B cell (primary cell): Measurements from ENCODE around the gene GPR137B. TPM values are rescaled to one million over a fixed set of nuclear protein-coding genes. Genes with fewer than 3 reads are reported as not detected.

ENCODE experiments used
- ATAC-seq: fragments of 200-7000 bp; cut with Tn5 transposase; one replicate; pipeline ENCODE4 v1.10.0; 2021; ENCODE audit warnings: low read depth, mild to moderate bottlenecking, moderate number of reproducible peaks, moderate library complexity
- CTCF ChIA-PET: fragments of 350-600 bp; sonication (Branson Sonifier 250); formaldehyde crosslinking; loops from one replicate; lab custom pipeline; 2021; ENCODE audit warnings: antibody characterized with exemption, inconsistent platforms; lab: Charles Lee
- POLR2A ChIA-PET: fragments of 350-600 bp; sonication (Branson Sonifier 250); formaldehyde crosslinking; loops from one replicate; lab custom pipeline; 2021; ENCODE audit warnings: antibody characterized with exemption; lab: Charles Lee
- DNase-seq: peaks from one replicate; pipeline ENCODE4 v3.0.0; 2013
- H2AFZ ChIP-seq: 2 replicates; pipeline ENCODE4 v1.6.1; 2012; ENCODE audit warnings: mild to moderate bottlenecking, low read depth, low read length; ENCODE audit not compliant: insufficient read depth, poor library complexity, severe bottlenecking
- H3K27ac ChIP-seq, 2 donors: 1 replicate in 1 of 2; 2 replicates in 1 of 2; pipeline ENCODE4 v1.5.1; 2012 to 2013; ENCODE audit warnings: low read length in 2 of 2, mild to moderate bottlenecking in 2 of 2, moderate library complexity in 1 of 2
- H3K27me3 ChIP-seq, 4 experiments: fragments of 200-600 bp in 1 of 4; sonication (generic) in 1 of 4; replicated peaks in 1 of 4; 1 replicate in 2 of 4; 2 replicates in 2 of 4; pipeline versions ENCODE4 v1.6.1 to v1.7.0; 2013 to 2016; ENCODE audit warnings: low read length in 3 of 4, mild to moderate bottlenecking in 2 of 4, mixed read lengths in 1 of 4, moderate library complexity in 1 of 4; ENCODE audit not compliant: insufficient read depth in 4 of 4, control insufficient read depth in 3 of 4; ENCODE audit errors: control extremely low read depth in 1 of 4
- H3K36me3 ChIP-seq, 2 experiments: replicated peaks in 1 of 2; 1 replicate in 1 of 2; 2 replicates in 1 of 2; pipeline versions ENCODE4 v1.6.1 to v1.7.1; 2013; ENCODE audit warnings: low read length in 1 of 2; ENCODE audit not compliant: insufficient read depth in 2 of 2, control insufficient read depth in 1 of 2; ENCODE audit errors: control extremely low read depth in 1 of 2, extremely low read depth in 1 of 2
- H3K4me1 ChIP-seq, 2 donors: fragments of 200-600 bp in 1 of 2; sonication (generic) in 1 of 2; 1 replicate in 1 of 2; 2 replicates in 1 of 2; pipeline versions ENCODE4 v1.5.1 to v1.6.1; 2013 to 2017; ENCODE audit warnings: low read length in 2 of 2; ENCODE audit not compliant: control insufficient read depth in 2 of 2, insufficient read depth in 2 of 2
- H3K4me2 ChIP-seq: replicated peaks from 2 replicates; pipeline ENCODE3; 2012; ENCODE audit warnings: mild to moderate bottlenecking, low read depth, low read length; ENCODE audit not compliant: poor library complexity, severe bottlenecking
- H3K4me3 ChIP-seq, 5 experiments: fragments of 200-600 bp in 1 of 5; sonication (generic) in 1 of 5; 1 replicate in 3 of 5; 2 replicates in 2 of 5; pipeline versions ENCODE4 v1.5.1 to v1.7.0; 2011 to 2016; ENCODE audit warnings: low read length in 4 of 5, mild to moderate bottlenecking in 4 of 5, low read depth in 2 of 5, control low read depth in 1 of 5, moderate library complexity in 1 of 5; ENCODE audit not compliant: insufficient read depth in 1 of 5; ENCODE audit errors: control extremely low read depth in 1 of 5, extremely low read depth in 1 of 5
- H3K79me2 ChIP-seq: fragments of 200-600 bp; sonication (generic); one replicate; pipeline ENCODE4 v1.6.0; 2016; ENCODE audit warnings: low read length; ENCODE audit not compliant: control insufficient read depth, insufficient read depth
- H3K9ac ChIP-seq: fragments of 200-600 bp; sonication (generic); 2 replicates; pipeline ENCODE4 v1.6.1; 2017; ENCODE audit warnings: mild to moderate bottlenecking, low read length, moderate library complexity
- H3K9me3 ChIP-seq, 3 donors: one replicate each; pipeline versions ENCODE4 v1.6.1 to v1.7.1; 2013; ENCODE audit warnings: low read length in 2 of 3; ENCODE audit not compliant: control insufficient read depth in 2 of 3, insufficient read depth in 1 of 3; ENCODE audit errors: control extremely low read depth in 1 of 3
- H4K20me1 ChIP-seq: 2 replicates; pipeline ENCODE4 v1.6.0; 2012; ENCODE audit warnings: mild to moderate bottlenecking, low read length; ENCODE audit not compliant: insufficient read depth, control insufficient read depth, poor library complexity, severe bottlenecking
- H3K27ac Mint-ChIP-seq: one replicate; pipeline ENCODE4 v1.8.0; 2021; ENCODE audit warnings: mixed read lengths
- H3K27me3 Mint-ChIP-seq: one replicate; pipeline ENCODE4 v1.8.0; 2021; ENCODE audit warnings: mixed read lengths
- H3K4me1 Mint-ChIP-seq: one replicate; pipeline ENCODE4 v1.8.0; 2021; ENCODE audit warnings: mixed read lengths
- H3K4me3 Mint-ChIP-seq: one replicate; pipeline ENCODE4 v1.8.0; 2021; ENCODE audit warnings: mixed read lengths
- H3K9me3 Mint-ChIP-seq: one replicate; pipeline ENCODE4 v1.8.0; 2022; ENCODE audit warnings: mixed read lengths; ENCODE audit not compliant: insufficient read depth
- CTCF ChIP-seq: fragments of 200-600 bp; IDR thresholded peaks from one replicate; pipeline ENCODE4 v1.8.0; 2022; ENCODE audit warnings: antibody characterized with exemption, mild to moderate bottlenecking
- EZH2 ChIP-seq: IDR thresholded peaks from 2 replicates; pipeline ENCODE4 v1.6.1; 2012; ENCODE audit warnings: borderline replicate concordance, low read depth, mild to moderate bottlenecking, moderate library complexity, low read length; ENCODE audit not compliant: insufficient read depth, poor library complexity, severe bottlenecking
- WGBS: methylation state at CpG from one replicate; pipeline ENCODE4 v1.1.5; 2013; ENCODE audit warnings: missing lambda C conversion rate; ENCODE audit not compliant: insufficient coverage; 5-methylcytosine and 5-hydroxymethylcytosine counted together
- intact Hi-C: fragments of 100-400 bp; cut with micrococcal nuclease; formaldehyde crosslinking; loops from one replicate; pipeline ENCODE4 v1.10.0; 2022
- polyA plus RNA-seq: library from polyadenylated mRNA; depleted of rRNA; stranded (reverse); fragments of >200 nt; gene quantifications from 2 replicates; pipeline ENCODE4 v1.2.3, GENCODE V29; 2012
- total RNA-seq, 2 donors: library from RNA; stranded (reverse); fragments of 120-200 nt in 1 of 2; gene quantifications; 1 replicate in 1 of 2; 2 replicates in 1 of 2; pipeline versions ENCODE4 v1.2.3 to v1.2.4, GENCODE V29; 2013 to 2022

GPR137B gene
- total and polyA plus RNA-seq, 2 donors (not counting 1 experiment from before 2014, with no cell fraction given): 1.5 to 11.8 TPM

GRCh38 chr1:236168716-236169429, 26.5 kb downstream of the GPR137B start:
- WGBS: 88% methylated on average over 8 of the region's 10 CpGs
- no peak overlapping the region for H3K4me2 ChIP-seq
- DNase-seq: no peak
- H3K27me3 Mint-ChIP-seq: no peaks in the 10 kb centered on the region
- H3K4me1 Mint-ChIP-seq: peaks cover 7% of the 10 kb centered on the region
- H3K9me3 ChIP-seq: peaks cover 0 to 26% (median 6%) of the 10 kb centered on the region in 3 donors
- no peak overlapping the region for H3K4me3 ChIP-seq
- no peak overlapping the region for H3K9ac ChIP-seq
- no peak overlapping the region for H3K27ac ChIP-seq
- H3K79me2 ChIP-seq: peaks cover 7% of the 10 kb centered on the region
- peaks cover 0 to 2% (median 0%) of the 10 kb centered on the region in 4 experiments for H3K27me3 ChIP-seq
- H3K36me3 ChIP-seq: no peaks in the 10 kb centered on the region
- H3K9me3 Mint-ChIP-seq: peaks cover 6% of the 10 kb centered on the region
- H2AFZ ChIP-seq: no peak overlapping the region
- ATAC-seq: no peak
- H4K20me1 ChIP-seq: no peaks in the 10 kb centered on the region
- TF ChIP-seq EZH2 (no peak), CTCF (no peak)
- peaks cover 0 to under 1% of the 10 kb centered on the region in 2 donors for H3K4me1 ChIP-seq
- intact Hi-C loops: no loop called here
- H3K4me3 Mint-ChIP-seq: no peak overlapping the region
- no peak overlapping the region for H3K27ac Mint-ChIP-seq
- CTCF ChIA-PET: no interaction called here
- POLR2A ChIA-PET: no interaction called here

- DNase-seq: no peak
- no peak overlapping the region for H3K4me3 ChIP-seq
- Mint-ChIP-seq H3K9me3 (peaks cover 2% of the 10 kb centered on the region), H3K27me3 (no peaks in the 10 kb centered on the region), H3K4me3 (no peak overlapping the region), H3K4me1 (peaks cover 12% of the 10 kb centered on the region), H3K27ac (no peak overlapping the region)
- no peak overlapping the region for H3K9ac ChIP-seq
- H2AFZ ChIP-seq: no peak overlapping the region
- no peaks in the 10 kb centered on the region for H3K36me3 ChIP-seq
- no peak overlapping the region for H3K27ac ChIP-seq
- H3K4me1 ChIP-seq: peaks cover 0 to 7% of the 10 kb centered on the region in 2 donors
- ATAC-seq: no peak
- H3K9me3 ChIP-seq: peaks cover 0 to 9% (median 0%) of the 10 kb centered on the region in 3 donors
- no peaks in the 10 kb centered on the region for H4K20me1 ChIP-seq
- ChIA-PET CTCF (no interaction called here), POLR2A (no interaction called here)
- H3K27me3 ChIP-seq: no peaks in the 10 kb centered on the region
- H3K4me2 ChIP-seq: no peak overlapping the region
- TF ChIP-seq EZH2: no peak
- TF ChIP-seq CTCF: no peak
- H3K79me2 ChIP-seq: no peaks in the 10 kb centered on the region
- intact Hi-C loops: no loop called here
Measured at GRCh38 chr1:236172041-236172579, 29.8 kb downstream of the GPR137B start.
